Stimulated activated CD4-positive, alpha-beta T cell treated with anti-CD3 and anti-CD28 coated beads, Interleukin-4, amount 100 ng/mL, for 4 hours (primary cell): ENCODE data around the gene ELL3.
"Not testable (repeated sequence)": the region's sequence is repeated elsewhere in the genome, so short reads cannot be mapped to it uniquely, and the experiment has no call there.

Experiments used
- DNase-seq, 2 experiments: peaks; one replicate each; pipeline ENCODE4 v3.0.0-alpha.2; 2020

ELL3 gene

GRCh38 chr15:43789409-43789808 is 12.6 kb upstream of the ELL3 start:
- no peak for DNase-seq

- no peak for DNase-seq
These were observed 2.2 kb upstream of the ELL3 start for GRCh38 chr15:43779016-43779415.

- DNase-seq = peak; percentile 74 to 80
These were observed 625 bp upstream of the ELL3 start for GRCh38 chr15:43777267-43777914.

- DNase-seq = peak in 1 of 2 experiments; percentile 10
These were observed 557 bp downstream of the ELL3 start for GRCh38 chr15:43776101-43776717.

GRCh38 chr15:43775411-43775965 is 1.3 kb downstream of the ELL3 start:
- no peak for DNase-seq

GRCh38 chr15:43774062-43774461 is 2.7 kb downstream of the ELL3 start:
- no peak for DNase-seq

GRCh38 chr15:43772624-43773023 is 4.1 kb downstream of the ELL3 start:
- no peak for DNase-seq

- DNase-seq = no peak
These were observed 5.0 kb downstream of the ELL3 start for GRCh38 chr15:43771816-43772215.

- peak; percentile 51 to 52 for DNase-seq
These were observed 7.1 kb downstream of the ELL3 start for GRCh38 chr15:43769584-43770228.

GRCh38 chr15:43763819-43764446 is 12.8 kb downstream of the ELL3 start:
- no peak for DNase-seq

GRCh38 chr15:43762824-43763223 is 13.9 kb downstream of the ELL3 start:
- DNase-seq = no peak

- DNase-seq = no peak
These were observed 24.9 kb downstream of the ELL3 start for GRCh38 chr15:43751885-43752284.

- DNase-seq = peak; percentile 18 to 43
These were observed 26.9 kb downstream of the ELL3 start for GRCh38 chr15:43749690-43750345.

GRCh38 chr15:43748376-43748775 is 28.4 kb downstream of the ELL3 start:
- DNase-seq = no peak

GRCh38 chr15:43746903-43747309 is 29.9 kb downstream of the ELL3 start:
- DNase-seq = not testable (repeated sequence)

GRCh38 chr15:43746245-43746902 is 30.4 kb downstream of the ELL3 start, which contains the start of gene PDIA3:
Gene PDIA3, plus strand, starts transcription at chr15:43746438. Its CDS starts 102 bp downstream, at chr15:43746540.
- DNase-seq = peak; percentile 83 to 85

- no peak for DNase-seq
These were observed 41.4 kb downstream of the ELL3 start for GRCh38 chr15:43735416-43735815.

- not testable (repeated sequence) for DNase-seq
These were observed 48.6 kb downstream of the ELL3 start for GRCh38 chr15:43728053-43728725.

GRCh38 chr15:43726306-43726705 is 50.5 kb downstream of the ELL3 start:
- DNase-seq = not testable (repeated sequence)

- no peak for DNase-seq
These were observed 53.6 kb downstream of the ELL3 start for GRCh38 chr15:43723151-43723550.
